Thyroid gland (tissue), 4 donors: Measurements from ENCODE around the gene TRAF4. TPM values are rescaled to one million over a fixed set of nuclear protein-coding genes. Genes with fewer than 3 reads are reported as not detected.

Experiments used
- DNase-seq, 2 donors: peaks; one replicate each; pipeline ENCODE4 v3.0.0-alpha.2; 2019
- H3K27ac ChIP-seq, 3 donors: fragments of 200-600 bp; sonication (generic); 1 replicate in 2 of 3; 2 replicates in 1 of 3; pipeline ENCODE4 v1.5.1; 2016 to 2019; ENCODE audit warnings: mild to moderate bottlenecking in 1 of 3, moderate library complexity in 1 of 3
- H3K27me3 ChIP-seq: fragments of 200-600 bp; sonication (generic); one replicate; pipeline ENCODE4 v1.5.1; 2019
- H3K36me3 ChIP-seq, 2 donors: fragments of 200-600 bp; sonication (generic); one replicate each; pipeline ENCODE4 v1.5.1; 2016 to 2019
- H3K4me1 ChIP-seq, 2 donors: fragments of 200-600 bp; sonication (generic); one replicate each; pipeline ENCODE4 v1.5.1; 2017 to 2019
- H3K4me3 ChIP-seq, 3 donors: fragments of 200-600 bp; sonication (generic); replicated peaks in 1 of 3; 1 replicate in 2 of 3; 2 replicates in 1 of 3; pipeline ENCODE4 v1.5.1; 2016; ENCODE audit warnings: mild to moderate bottlenecking in 1 of 3
- H3K9me3 ChIP-seq: fragments of 200-600 bp; sonication (generic); one replicate; pipeline ENCODE4 v1.5.1; 2017
- POLR2A ChIP-seq, 2 donors: fragments of 450-650 bp; IDR thresholded peaks; one replicate each; pipeline ENCODE4 v1.6.1; 2017; ENCODE audit warnings: antibody characterized with exemption in 2 of 2, mild to moderate bottlenecking in 2 of 2, moderate library complexity in 1 of 2
- WGBS, 2 donors: methylation state at CpG; one replicate each; pipeline ENCODE4 v1.1.5; 2017; 5-methylcytosine and 5-hydroxymethylcytosine counted together
- intact Hi-C: fragments of 100-400 bp; cut with DNase I; formaldehyde crosslinking; loops from one replicate; pipeline ENCODE4 v1.15.1; 2023
- total RNA-seq, 4 donors: library from RNA; depleted of rRNA; stranded (reverse); fragments of >200 nt; gene quantifications; one replicate each; pipeline ENCODE4 v1.2.3, GENCODE V29; 2016
- TF ChIP-seq, protein P1 (sequence below), 6 experiments: fragments of 200-600 bp in 3 of 6; fragments of 450-650 bp in 3 of 6; sonication (generic) in 3 of 6; IDR thresholded peaks; one replicate each; pipeline ENCODE4 v1.5.1; 2016 to 2019; ENCODE audit warnings: antibody characterized with exemption in 6 of 6, mild to moderate bottlenecking in 2 of 6, inconsistent platforms in 1 of 6, moderate library complexity in 1 of 6

The TRAF4 gene
- total RNA-seq, 4 donors from 2014 or later, result 33.3 to 64.3 (median 44.3) TPM

- intact Hi-C loops, result no loop called here
These were observed 5.0 kb upstream of the TRAF4 start for GRCh38 chr17:28738680-28739384.

DNA sequence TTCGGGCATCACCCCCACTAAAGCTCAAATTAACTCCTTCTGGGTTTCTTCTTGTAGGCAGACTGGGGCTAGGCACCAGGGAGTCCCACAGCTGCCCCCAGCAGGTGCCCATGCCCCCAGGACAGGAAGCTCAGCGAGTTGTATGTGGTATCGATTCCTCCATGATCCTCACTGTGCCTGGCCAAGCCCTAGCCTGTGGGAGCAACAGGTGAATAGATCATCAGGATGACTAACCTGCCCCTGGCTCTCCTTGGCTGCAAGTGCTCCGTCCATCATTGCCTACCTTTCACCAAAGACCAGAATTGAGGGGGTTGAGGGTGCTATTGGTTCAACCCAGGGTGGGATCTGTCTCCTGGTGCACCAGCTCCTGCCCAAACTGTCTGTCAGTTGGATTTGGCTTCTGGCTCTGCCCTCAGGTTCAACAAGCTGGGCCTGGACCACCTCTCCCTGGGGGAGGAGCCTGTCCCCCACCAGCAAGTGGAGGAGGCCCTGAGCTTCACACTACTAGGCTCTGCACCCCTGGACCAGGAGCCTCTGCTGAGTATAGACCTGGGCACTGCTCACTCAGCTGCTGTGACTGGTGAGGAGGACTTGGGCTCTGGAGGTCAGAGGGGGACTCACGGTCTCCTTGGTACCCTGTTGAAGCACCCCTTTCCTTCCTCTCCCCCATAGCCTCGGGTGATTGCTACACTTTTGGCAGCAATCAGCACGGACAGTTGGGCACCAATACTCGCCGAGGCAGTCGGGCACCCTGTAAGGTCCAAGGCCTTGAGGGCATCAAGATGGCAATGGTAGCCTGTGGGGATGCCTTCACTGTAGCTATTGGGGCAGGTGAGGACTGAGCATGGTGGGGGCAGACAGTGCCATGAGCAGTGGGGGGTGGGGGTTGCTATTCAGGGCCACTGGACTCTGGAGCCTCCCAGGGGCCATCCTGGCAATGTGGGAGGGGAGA is 3.1 kb upstream of the TRAF4 start:
- no peak overlapping the region for H3K27ac ChIP-seq
- H3K36me3 ChIP-seq, result no peaks in the 10 kb centered on the region

More at GRCh38 chr17:28738680-28739384, 5.0 kb upstream of the TRAF4 start:
- no peaks in the 10 kb centered on the region for H3K9me3 ChIP-seq
- H3K27me3 ChIP-seq, result no peaks in the 10 kb centered on the region
- H3K4me3 ChIP-seq, result no peak overlapping the region
- no peaks in the 10 kb centered on the region for H3K36me3 ChIP-seq
- DNase-seq, result no peak
- H3K4me1 ChIP-seq, result peaks cover 16 to 20% of the 10 kb centered on the region in 2 donors
- no peak overlapping the region for H3K27ac ChIP-seq
- TF ChIP-seq, protein P1, sequence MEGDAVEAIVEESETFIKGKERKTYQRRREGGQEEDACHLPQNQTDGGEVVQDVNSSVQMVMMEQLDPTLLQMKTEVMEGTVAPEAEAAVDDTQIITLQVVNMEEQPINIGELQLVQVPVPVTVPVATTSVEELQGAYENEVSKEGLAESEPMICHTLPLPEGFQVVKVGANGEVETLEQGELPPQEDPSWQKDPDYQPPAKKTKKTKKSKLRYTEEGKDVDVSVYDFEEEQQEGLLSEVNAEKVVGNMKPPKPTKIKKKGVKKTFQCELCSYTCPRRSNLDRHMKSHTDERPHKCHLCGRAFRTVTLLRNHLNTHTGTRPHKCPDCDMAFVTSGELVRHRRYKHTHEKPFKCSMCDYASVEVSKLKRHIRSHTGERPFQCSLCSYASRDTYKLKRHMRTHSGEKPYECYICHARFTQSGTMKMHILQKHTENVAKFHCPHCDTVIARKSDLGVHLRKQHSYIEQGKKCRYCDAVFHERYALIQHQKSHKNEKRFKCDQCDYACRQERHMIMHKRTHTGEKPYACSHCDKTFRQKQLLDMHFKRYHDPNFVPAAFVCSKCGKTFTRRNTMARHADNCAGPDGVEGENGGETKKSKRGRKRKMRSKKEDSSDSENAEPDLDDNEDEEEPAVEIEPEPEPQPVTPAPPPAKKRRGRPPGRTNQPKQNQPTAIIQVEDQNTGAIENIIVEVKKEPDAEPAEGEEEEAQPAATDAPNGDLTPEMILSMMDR (IDR thresholded peaks at IDR 0.05), result no peak
- TF ChIP-seq POLR2A (IDR thresholded peaks at IDR 0.05), result no peak
- WGBS, 2 donors, result 84 to 89% methylated on average over 9 to 10 of the region's 10 CpGs

GRCh38 chr17:28741358-28742349 is 2.2 kb upstream of the TRAF4 start:
- Histone ChIP-seq H3K4me3 (no peak overlapping the region), H3K27ac (no peak overlapping the region), H3K4me1 (peaks cover 30 to 37% of the 10 kb centered on the region in 2 donors), H3K27me3 (no peaks in the 10 kb centered on the region), H3K9me3 (no peaks in the 10 kb centered on the region), H3K36me3 (no peaks in the 10 kb centered on the region)
- no peak for TF ChIP-seq POLR2A (IDR thresholded peaks at IDR 0.05)
- TF ChIP-seq, protein P1 (IDR thresholded peaks at IDR 0.05), result no peak
- intact Hi-C loops, result no loop called here
- WGBS, 2 donors, result 75 to 85% methylated on average over 16 to 19 of the region's 19 CpGs
- no peak for DNase-seq

More for the DNA sequence above, 3.1 kb upstream of the TRAF4 start:
- no peak for DNase-seq
- Histone ChIP-seq H3K4me3 (no peak overlapping the region), H3K9me3 (no peaks in the 10 kb centered on the region), H3K4me1 (peaks cover 20 to 27% of the 10 kb centered on the region in 2 donors), H3K27me3 (no peaks in the 10 kb centered on the region)
- 83 to 91% methylated on average over 4 to 5 of the region's 10 CpGs for WGBS, 2 donors
- intact Hi-C loops, result no loop called here
- no peak for TF ChIP-seq POLR2A (IDR thresholded peaks at IDR 0.05)
- TF ChIP-seq, protein P1 (IDR thresholded peaks at IDR 0.05), result no peak

GRCh38 chr17:28744104-28744971 is 527 bp downstream of the TRAF4 start:
- Histone ChIP-seq H3K9me3 (no peaks in the 10 kb centered on the region), H3K4me3 (peak overlapping the region; percentile 5 to 99 (median 85)), H3K27me3 (no peaks in the 10 kb centered on the region), H3K36me3 (peaks cover 15 to 23% of the 10 kb centered on the region in 2 donors), H3K4me1 (peaks cover 44 to 54% of the 10 kb centered on the region in 2 donors), H3K27ac (peak overlapping the region; percentile 91 to 99 (median 95))
- whole genome bisulfite sequencing, 2 donors, result 1 to 3% methylated on average over 17 to 22 of the region's 61 CpGs
- intact Hi-C loops, result no loop called here
- DNase-seq, result peak; percentile 49 to 56
- no peak for TF ChIP-seq POLR2A (IDR thresholded peaks at IDR 0.05)
- TF ChIP-seq, protein P1 (IDR thresholded peaks at IDR 0.05), result no peak
